ENCODE measurements around the gene FCN1.
"Not testable (repeated sequence)": the region's sequence is repeated elsewhere in the genome, so short reads cannot be mapped to it uniquely, and the experiment has no call there.

Gene FCN1

DNA sequence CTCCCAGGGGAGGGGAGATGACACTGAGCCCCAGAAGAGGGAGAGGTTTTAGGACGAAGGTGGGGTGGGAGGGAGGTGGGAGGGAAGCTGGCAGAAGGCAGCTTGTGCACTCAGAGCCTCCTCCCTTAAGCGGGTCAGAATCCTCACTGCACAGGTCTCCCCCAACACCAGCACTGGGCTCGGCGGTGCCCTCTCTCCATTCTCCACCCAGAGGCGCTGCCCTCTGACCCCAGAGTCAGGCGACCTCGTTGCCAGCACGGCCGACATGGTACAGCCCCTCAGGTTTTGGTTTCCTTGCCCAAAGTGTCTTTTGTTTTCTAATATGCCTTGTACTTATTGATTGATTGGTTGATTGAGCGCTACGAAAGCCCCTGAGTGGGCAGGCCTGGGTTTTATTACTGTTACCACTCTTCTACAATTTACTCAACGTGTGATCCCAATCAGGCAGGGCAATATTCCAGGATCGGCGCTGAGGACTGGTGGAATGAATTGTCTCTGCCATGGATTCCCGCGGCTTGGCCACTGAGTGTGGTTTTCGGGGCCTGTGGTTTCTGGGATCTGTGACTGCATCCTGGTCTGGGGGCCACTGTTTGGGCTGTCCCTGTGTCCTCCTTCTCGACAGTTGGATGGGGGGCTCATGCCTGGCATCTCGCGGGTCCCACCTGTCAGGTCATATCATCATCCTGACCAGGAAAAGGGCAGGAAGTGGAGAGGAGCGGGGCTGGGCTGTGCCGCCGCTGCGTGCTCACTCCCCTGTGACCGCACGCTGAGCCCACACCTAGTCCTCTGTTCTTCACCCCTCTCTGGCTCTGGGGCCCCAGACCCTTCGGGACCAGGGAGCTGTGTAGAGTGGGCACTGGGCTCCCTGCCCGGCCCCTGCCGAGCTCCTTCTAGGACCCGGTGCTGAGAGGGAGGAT, 46.7 kb downstream of the FCN1 start:
- DNase-seq, result no peak

- no peak for DNase-seq
These were observed 47.4 kb downstream of the FCN1 start for GRCh38 chr9:134870301-134870694.

- DNase-seq, result no peak
These were observed 48.0 kb downstream of the FCN1 start for GRCh38 chr9:134869554-134870300.

- no peak for DNase-seq
These were observed 48.8 kb downstream of the FCN1 start for GRCh38 chr9:134868751-134869553.

DNA sequence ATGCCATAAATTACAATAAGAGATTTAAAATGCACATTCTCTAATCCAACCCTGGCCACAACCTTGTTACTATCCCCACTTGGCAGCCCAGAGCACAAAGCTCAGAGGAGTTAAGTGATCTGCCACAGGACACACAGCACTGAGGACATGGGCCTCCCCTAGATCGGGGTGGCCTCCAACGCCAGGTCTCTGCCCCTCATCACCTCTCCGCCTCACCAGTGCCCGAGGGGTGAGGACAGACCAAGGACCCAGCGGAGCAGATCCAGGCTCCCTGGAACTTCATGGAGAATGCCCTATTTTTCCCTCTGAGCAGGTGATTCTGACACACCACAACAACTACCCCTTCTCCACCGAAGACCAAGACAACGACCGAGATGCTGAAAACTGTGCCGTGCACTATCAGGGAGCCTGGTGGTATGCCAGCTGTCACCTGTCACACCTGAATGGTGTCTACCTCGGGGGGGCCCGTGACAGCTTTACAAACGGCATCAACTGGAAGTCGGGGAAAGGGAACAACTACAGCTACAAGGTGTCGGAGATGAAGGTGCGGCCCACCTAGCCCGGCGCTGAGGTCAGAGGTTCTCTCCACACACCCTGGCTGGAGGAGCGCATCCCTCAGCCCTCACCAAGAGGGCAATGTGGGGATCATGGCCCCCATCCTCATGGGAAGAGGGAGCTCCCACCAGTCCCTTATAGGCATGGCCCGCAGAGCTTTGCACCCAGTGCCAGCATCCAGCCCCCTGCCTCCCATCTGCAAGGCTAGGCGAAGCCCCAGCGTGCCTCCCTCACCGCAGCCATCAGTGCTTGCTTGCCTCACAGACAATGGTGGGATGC, 49.6 kb downstream of the FCN1 start:
- no peak for DNase-seq

GRCh38 chr9:134864821-134865190, 52.9 kb downstream of the FCN1 start:
- DNase-seq, result no peak

GRCh38 chr9:134863941-134864820, 53.5 kb downstream of the FCN1 start:
- DNase-seq, result no peak

DNA sequence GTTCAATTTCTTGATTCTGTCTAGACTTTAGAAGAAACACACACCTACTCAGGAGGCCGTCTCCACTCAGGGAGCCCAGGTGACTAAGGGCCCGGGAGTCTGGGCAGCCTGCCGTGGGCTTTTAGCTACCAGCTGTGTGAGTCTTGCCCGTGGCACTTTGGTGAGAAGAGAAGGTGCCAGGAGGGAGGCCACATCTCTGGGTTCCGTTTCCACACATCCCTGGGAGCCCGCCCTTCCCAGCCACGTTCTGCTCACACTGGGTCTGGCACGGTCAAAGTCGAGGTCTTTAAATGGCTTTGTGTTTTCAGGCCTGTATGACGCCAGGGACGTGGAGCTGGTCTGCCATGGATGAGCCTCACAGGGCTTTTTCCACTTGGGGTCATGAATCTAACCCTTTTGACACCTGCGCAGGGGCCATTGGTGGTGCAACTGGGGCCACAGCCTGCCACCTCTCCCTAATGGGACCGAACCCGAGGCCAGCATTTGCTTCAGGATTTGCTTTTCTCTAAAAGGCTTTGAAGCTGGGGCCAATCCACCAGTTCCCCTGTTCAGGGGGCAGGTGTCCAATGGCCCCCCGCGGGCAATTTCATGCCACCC, 54.3 kb downstream of the FCN1 start:
- no peak for DNase-seq

DNA sequence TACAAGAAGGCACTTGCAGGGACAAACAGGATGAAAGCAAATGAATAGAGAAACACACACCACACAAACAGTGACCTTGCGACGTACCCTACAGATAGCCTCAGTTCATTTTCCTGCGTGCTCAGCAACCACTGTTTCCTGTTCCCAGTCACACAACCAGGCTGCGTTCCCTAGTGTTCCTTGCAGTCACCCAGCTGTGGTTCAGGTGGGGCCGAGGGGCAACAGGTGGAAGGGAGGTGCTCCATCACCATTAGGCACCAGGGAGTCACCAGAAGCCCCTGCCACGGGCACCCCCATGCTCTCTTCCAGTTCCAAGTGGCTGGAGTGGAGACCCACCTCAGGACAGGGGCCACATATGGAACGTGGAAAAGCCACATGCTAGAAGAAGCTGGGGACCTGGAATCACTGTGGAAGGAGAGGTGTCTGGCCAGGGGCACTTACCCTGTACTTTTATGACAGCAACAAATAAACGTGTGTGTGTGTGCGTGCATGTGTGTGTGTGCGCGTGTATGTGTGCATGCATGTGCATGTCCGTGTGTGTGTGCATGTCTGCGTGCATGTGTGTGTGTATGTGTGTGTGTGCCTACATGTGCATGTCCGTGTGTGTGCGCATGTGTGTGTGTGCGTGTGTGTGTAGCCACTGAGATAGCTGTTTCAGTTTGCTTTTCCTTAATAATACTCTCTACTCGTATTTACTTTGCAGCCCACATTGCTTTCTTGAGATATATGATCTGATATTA, 55.9 kb downstream of the FCN1 start:
- DNase-seq, result no peak

GRCh38 chr9:134860510-134860909, 57.2 kb downstream of the FCN1 start:
- no peak for DNase-seq

GRCh38 chr9:134858051-134858841, 59.5 kb downstream of the FCN1 start:
- no peak for DNase-seq

DNA sequence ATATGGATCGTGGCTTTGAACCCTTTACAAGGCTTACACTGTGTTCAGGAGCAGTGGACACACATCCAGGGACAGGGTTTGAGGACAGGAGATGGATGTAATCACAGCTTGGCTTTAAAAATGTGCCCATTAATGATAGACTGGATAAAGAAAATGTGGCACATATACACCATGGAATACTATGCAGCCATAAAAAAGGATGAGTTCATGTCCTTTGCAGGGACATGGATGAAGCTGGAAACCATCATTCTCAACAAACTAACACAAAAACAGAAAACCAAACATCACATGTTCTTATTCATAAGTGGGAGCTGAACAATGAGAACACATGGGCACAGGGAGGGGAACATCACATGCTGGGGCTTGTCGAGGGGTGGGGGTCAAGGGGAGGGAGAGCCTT, 60.3 kb downstream of the FCN1 start:
- DNase-seq, result not testable (repeated sequence)

- no peak for DNase-seq
These were observed 61.8 kb downstream of the FCN1 start for GRCh38 chr9:134855900-134856377.
